ENCODE measurements around the gene HYAL1.

DNA sequence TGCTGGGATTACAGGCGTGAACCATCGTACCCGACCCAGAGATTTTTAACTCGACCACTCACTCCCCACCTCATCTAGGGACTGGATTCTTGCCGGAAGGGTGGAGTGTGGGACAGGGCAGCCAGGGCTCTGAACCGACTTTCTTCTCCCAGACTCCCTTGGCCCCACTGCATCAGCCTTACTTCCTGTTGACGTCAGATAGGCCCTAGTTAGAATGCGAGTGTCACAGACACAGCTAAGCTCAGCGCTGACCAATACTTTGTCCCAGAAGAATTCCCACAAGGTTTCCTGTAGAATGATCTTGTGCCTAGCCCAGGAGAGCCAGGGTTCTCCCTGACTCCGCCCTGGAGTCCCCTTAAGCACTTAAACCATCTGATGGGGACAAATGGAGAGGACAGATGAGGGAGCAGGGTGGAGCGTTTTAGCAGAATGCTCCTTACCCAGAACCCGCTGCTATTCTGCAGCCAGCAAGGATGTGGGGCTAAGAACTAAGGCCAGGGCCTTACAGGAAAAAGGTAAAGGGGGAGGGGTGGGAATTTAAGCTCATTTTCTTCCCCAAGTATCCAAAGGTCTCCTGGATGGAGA lies 30.5 kb upstream of the HYAL1 start:
- TF ChIP-seq, protein P1, sequence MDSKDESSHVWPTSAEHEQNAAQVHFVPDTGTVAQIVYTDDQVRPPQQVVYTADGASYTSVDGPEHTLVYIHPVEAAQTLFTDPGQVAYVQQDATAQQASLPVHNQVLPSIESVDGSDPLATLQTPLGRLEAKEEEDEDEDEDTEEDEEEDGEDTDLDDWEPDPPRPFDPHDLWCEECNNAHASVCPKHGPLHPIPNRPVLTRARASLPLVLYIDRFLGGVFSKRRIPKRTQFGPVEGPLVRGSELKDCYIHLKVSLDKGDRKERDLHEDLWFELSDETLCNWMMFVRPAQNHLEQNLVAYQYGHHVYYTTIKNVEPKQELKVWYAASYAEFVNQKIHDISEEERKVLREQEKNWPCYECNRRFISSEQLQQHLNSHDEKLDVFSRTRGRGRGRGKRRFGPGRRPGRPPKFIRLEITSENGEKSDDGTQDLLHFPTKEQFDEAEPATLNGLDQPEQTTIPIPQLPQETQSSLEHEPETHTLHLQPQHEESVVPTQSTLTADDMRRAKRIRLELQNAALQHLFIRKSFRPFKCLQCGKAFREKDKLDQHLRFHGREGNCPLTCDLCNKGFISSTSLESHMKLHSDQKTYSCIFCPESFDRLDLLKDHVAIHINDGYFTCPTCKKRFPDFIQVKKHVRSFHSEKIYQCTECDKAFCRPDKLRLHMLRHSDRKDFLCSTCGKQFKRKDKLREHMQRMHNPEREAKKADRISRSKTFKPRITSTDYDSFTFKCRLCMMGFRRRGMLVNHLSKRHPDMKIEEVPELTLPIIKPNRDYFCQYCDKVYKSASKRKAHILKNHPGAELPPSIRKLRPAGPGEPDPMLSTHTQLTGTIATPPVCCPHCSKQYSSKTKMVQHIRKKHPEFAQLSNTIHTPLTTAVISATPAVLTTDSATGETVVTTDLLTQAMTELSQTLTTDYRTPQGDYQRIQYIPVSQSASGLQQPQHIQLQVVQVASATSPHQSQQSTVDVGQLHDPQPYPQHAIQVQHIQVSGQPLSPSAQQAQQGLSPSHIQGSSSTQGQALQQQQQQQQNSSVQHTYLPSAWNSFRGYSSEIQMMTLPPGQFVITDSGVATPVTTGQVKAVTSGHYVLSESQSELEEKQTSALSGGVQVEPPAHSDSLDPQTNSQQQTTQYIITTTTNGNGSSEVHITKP (tag by site-specific recombination; IDR thresholded peaks at IDR 0.05): no peak
- TF ChIP-seq ZNF37A (tag by site-specific recombination; IDR thresholded peaks at IDR 0.05) (no peak), ZNF48 (tag by site-specific recombination; IDR thresholded peaks at IDR 0.05) (no peak), GLI4 (tag by site-specific recombination; IDR thresholded peaks at IDR 0.05) (no peak), ZBTB17 (tag by site-specific recombination; IDR thresholded peaks at IDR 0.05) (no peak), ZNF121 (tag by site-specific recombination; IDR thresholded peaks at IDR 0.05) (no peak), ZNF791 (tag by site-specific recombination; IDR thresholded peaks at IDR 0.05) (no peak), BCL11A (tag by site-specific recombination; IDR thresholded peaks at IDR 0.05; ENCODE audit: low read depth) (no peak), ZNF138 (tag by site-specific recombination; IDR thresholded peaks at IDR 0.05; ENCODE audit: borderline replicate concordance) (no peak), GLI2 (tag by site-specific recombination; IDR thresholded peaks at IDR 0.05; ENCODE audit: borderline replicate concordance, low read depth) (no peak)
- TF ChIP-seq, protein P2, sequence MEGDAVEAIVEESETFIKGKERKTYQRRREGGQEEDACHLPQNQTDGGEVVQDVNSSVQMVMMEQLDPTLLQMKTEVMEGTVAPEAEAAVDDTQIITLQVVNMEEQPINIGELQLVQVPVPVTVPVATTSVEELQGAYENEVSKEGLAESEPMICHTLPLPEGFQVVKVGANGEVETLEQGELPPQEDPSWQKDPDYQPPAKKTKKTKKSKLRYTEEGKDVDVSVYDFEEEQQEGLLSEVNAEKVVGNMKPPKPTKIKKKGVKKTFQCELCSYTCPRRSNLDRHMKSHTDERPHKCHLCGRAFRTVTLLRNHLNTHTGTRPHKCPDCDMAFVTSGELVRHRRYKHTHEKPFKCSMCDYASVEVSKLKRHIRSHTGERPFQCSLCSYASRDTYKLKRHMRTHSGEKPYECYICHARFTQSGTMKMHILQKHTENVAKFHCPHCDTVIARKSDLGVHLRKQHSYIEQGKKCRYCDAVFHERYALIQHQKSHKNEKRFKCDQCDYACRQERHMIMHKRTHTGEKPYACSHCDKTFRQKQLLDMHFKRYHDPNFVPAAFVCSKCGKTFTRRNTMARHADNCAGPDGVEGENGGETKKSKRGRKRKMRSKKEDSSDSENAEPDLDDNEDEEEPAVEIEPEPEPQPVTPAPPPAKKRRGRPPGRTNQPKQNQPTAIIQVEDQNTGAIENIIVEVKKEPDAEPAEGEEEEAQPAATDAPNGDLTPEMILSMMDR (tag by site-specific recombination; IDR thresholded peaks at IDR 0.05): no peak
- TF ChIP-seq, protein P3, sequence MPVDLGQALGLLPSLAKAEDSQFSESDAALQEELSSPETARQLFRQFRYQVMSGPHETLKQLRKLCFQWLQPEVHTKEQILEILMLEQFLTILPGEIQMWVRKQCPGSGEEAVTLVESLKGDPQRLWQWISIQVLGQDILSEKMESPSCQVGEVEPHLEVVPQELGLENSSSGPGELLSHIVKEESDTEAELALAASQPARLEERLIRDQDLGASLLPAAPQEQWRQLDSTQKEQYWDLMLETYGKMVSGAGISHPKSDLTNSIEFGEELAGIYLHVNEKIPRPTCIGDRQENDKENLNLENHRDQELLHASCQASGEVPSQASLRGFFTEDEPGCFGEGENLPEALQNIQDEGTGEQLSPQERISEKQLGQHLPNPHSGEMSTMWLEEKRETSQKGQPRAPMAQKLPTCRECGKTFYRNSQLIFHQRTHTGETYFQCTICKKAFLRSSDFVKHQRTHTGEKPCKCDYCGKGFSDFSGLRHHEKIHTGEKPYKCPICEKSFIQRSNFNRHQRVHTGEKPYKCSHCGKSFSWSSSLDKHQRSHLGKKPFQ (tag by site-specific recombination; IDR thresholded peaks at IDR 0.05): no peak
